H1 (cell line): ENCODE data around the gene RPE.

Experiments used
- CHD1 ChIP-seq: IDR thresholded peaks from 2 replicates; pipeline ENCODE4 v1.6.1; 2012; ENCODE audit warnings: low read depth, low read length, improper control_type of control experiment
- EZH2 ChIP-seq: fragments of 200-600 bp; sonication (generic); IDR thresholded peaks from 2 replicates; pipeline ENCODE4 v1.7.1; 2012; ENCODE audit warnings: low read depth, mild to moderate bottlenecking, moderate library complexity, low read length, inconsistent platforms; ENCODE audit not compliant: severe bottlenecking
- PHF8 ChIP-seq: fragments of 200-600 bp; sonication (generic); conservative IDR thresholded peaks from 2 replicates; pipeline ENCODE4 v1.7.1; 2012; ENCODE audit warnings: low read depth, mild to moderate bottlenecking, inconsistent platforms, low read length, moderate library complexity
- POLR2AphosphoS5 ChIP-seq: IDR thresholded peaks from 2 replicates; pipeline ENCODE4 v1.6.1; 2011; ENCODE audit warnings: low read depth, low read length
- TAF1 ChIP-seq: IDR thresholded peaks from 2 replicates; pipeline ENCODE4 v1.6.1; 2011; ENCODE audit warnings: mild to moderate bottlenecking, low read depth, low read length

GRCh38 chr2:210046851-210047500 is 44.5 kb downstream of the RPE start:
- no peak for TF ChIP-seq PHF8
- no peak for TF ChIP-seq EZH2
- TF ChIP-seq TAF1: no peak
- no peak for TF ChIP-seq CHD1
- TF ChIP-seq POLR2AphosphoS5: no peak
